ENCODE measurements around the gene PITHD1. TPM values are rescaled to one million over a fixed set of nuclear protein-coding genes. Genes with fewer than 3 reads are reported as not detected.

Gene PITHD1, protein sequence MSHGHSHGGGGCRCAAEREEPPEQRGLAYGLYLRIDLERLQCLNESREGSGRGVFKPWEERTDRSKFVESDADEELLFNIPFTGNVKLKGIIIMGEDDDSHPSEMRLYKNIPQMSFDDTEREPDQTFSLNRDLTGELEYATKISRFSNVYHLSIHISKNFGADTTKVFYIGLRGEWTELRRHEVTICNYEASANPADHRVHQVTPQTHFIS
- 96.6 and 127 TPM in 2 replicates for polyA plus RNA-seq

DNA sequence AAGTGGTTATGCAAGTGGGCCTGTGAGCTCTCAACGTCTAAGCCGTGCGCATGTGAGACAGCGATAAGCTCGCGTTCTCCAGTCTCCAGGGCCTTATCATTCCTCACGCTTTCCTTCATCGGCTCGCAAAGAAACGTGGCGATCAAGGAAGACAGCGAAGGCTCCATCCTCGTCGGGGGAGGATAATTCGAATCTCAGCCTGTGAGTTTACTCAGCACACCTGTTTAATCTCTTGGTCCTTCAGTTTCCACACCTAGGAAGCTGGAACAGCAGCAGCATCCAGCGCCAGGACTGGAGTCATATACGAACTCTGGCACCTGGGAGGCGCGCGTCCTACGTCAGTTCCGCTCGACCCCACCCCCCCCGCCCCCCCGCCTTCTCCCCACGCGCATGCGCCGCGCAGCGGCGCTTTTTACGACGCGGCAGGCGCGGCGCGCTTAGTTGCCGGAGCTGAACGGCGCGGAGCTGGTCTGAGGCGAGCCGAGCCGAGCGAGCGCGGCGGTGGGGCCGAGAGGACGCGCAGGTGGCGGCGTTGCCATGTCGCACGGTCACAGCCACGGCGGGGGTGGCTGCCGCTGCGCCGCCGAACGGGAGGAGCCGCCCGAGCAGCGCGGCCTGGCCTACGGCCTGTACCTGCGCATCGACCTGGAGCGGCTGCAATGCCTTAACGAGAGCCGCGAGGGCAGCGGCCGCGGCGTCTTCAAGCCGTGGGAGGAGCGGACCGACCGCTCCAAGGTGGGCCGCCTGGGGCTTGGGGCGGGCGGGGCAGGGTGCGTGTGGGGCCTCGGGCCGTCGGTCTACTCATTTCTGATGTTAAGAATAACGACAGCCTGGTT is at the start of gene PITHD1:
Gene PITHD1, plus strand, starts transcription at position 440 of the 836 bp plus-strand sequence. Its CDS starts 98 bp downstream, at position 538.

DNA sequence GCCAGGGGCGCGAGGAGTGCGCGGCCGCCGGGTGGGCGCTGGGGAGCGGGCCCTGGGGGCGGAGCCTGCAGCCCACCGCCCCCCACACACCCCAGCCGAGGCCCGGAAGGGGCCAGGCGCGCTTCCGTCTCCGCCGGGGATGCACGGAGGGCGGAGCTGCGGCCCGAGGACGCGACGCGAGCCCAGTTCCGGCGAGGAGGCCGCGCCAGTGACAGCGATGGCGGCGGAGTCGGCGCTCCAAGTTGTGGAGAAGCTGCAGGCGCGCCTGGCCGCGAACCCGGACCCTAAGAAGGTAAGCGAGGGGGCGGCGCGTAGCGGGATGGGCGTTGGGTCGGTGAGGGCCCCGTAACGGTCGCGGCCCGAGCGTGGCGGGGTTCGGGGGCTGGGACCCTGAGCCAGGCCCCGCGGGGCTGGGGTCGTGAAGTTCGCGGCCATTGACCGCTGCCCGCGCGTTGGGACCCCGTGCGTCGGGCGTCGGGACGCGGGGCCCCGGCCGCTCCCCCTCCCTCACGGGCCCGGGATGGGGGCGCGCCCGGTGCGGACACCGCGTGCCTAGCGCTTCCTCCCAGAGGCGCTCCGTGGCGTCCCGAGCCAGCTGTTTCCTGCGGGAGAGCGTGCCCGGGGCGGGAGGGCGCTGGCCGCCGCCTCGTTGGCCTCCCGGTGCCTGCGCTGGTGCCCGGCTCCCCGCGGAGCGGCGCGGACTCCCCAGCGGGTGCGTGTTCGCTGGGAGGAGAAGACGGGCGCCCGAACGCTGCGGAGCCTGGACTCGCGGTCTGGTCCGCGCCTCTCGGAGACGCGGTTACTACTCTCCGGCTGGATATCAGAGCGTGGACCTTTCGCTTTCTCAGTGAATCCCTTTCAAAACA is 34.7 kb upstream of the PITHD1 start, which contains the start of gene ELOA:
Gene ELOA, plus strand, starts transcription at position 185 of the 866 bp plus-strand sequence. Its CDS starts 33 bp downstream, at position 218.

DNA sequence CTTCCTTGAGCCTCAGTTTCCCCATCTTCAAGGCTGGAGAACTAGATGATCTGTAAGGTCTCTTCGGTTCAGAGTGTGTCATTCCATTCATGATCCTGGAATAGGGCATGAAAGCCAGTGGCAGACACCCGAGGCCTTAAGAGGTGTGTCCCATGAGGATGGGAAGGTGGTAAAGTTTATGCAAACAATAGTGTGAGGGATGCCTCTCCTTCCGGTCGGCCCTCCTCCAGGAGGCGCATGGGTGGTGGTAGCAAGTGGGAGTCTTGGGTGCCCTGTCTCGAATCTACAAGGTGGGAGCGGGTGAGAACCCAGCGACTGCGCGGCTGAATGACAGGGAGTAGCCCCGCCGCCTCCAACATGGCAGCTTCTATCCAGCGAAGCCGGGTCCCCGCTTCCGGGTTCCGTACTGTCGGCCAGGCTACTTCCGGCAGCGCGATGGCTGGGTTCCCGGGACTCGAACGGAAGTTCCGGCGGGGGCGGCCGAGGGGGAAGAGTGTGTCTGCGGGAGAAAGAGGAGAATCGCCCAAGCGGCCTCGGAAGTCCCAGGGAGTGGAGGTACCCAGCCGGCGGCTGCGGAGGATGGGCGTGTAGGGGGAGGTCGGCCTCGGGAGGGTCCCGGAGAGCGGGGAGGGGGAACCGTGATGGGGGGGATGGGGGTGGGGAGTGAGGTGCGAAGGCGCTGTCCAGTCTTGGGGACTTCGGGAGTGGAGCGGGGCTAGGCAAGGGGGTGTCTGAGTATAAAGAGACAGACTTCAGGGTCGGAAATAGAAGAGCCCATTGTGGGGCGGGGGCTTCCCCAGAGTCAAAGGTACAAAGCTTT is 12.7 kb downstream of the PITHD1 start, which contains the start of gene LYPLA2:
Gene LYPLA2, plus strand, starts transcription at position 450 of the 820 bp plus-strand sequence. CDS start 1,538 bp downstream, outside the sequence.

DNA sequence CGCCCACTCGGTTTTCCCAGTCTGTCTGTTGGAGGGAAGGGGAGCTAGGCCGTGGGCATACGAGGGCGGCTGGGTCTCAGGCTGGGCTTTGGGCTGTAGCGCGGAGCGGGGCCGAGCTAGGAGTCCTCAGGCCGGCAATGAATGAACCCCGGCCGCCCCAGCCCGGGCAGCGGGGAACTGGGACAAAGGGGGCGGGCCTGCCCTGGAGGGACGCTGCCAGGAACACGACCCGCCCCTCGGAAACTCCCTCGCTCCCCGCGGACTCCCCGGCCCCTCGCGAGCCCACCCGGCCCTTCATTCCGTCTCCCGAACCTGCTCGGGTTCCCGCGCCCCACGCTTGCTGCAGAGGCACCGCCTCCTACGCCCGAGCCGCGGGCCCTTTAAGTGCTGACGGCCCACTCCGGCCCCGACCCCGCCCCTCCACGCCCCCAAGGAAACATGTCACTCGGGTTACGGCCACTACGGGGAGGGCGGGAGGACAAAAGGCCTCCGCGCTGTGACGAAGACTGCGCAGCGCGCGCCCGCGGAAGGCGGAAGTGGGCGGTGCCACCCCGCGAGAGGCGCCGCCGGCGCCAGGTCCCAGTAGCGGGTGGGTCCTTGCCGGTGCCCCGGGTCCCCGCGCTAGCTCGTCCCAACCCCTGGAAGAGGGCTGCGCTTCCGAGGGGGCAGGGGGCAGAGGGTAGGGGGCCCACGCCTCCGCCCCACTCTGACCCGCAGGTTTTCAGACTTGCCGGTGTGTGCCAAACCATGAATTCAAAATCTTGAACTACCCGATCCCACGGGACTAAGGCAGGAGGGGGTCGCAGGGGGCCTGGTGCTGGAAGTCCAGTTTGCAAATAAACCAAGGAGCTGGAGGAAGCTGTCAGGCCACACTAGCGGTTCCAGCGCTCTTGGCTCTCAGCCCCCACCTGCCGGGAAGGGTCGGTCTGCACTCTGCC is 22.5 kb downstream of the PITHD1 start, which contains the start of gene GALE:
Gene GALE, minus strand, starts transcription at position 355 of the 938 bp plus-strand sequence. CDS start 1,747 bp downstream, outside the sequence.

DNA sequence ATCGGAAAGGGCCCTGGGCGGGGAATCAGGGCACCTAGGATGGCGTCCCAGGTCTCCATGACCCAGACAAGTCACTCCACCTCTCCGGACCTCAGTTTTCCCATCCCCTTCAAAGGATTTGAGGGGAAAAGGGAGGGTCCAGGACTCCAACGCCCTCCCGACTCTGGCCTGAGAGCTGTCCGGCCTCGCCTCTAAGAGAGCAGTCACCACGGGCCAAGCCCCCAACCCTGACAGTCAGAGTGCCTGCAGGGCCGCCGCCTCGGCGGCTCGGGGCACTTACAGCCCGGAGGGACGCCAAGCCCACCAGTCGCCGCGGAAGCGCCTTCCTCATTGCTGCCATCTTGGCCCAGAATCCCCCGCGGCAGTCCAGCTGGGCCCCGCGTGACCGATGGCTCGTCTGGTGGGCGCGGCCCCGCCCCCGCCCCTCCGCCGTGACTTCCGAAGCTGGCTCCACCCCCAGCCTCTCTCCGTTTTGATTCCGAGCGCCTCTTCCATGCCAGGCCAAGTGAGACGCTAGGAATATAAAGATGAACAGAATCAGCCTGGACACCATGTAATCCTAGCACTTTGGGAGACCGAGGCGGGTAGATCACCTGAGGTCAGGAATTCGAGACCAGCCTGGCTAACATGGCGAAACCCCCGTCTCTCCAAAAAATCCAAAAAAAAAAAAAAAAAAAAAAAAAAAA is 47.0 kb downstream of the PITHD1 start, which contains the start of gene HMGCL:
Gene HMGCL, minus strand, starts transcription at position 354 of the 686 bp plus-strand sequence. Its CDS starts 14 bp downstream, at position 340.

Other genes starting within 250 kb of the PITHD1 start
- not detected in 2 replicates for gene E2F2, start 247.2 kb upstream of the PITHD1 start, polyA plus RNA-seq
- gene ID3, start 218.9 kb upstream of the PITHD1 start, polyA plus RNA-seq: 1.3 TPM in 1 of 2 replicates, not detected in the other
- 466 and 532 TPM in 2 replicates for gene RPL11, start 86.6 kb upstream of the PITHD1 start, polyA plus RNA-seq
- 8.4 and 10.1 TPM in 2 replicates for gene ELOA, start 34.9 kb upstream of the PITHD1 start, polyA plus RNA-seq
- gene LYPLA2, start 12.7 kb downstream of the PITHD1 start, polyA plus RNA-seq: 2.5 and 3.6 TPM in 2 replicates
- 7.6 and 9.9 TPM in 2 replicates for gene GALE, start 22.3 kb downstream of the PITHD1 start, polyA plus RNA-seq
- 8.6 and 20.7 TPM in 2 replicates for gene HMGCL, start 47.0 kb downstream of the PITHD1 start, polyA plus RNA-seq
- gene FUCA1, start 89.9 kb downstream of the PITHD1 start, polyA plus RNA-seq: 23.3 and 23.5 TPM in 2 replicates
- gene CNR2, start 134.9 kb downstream of the PITHD1 start, polyA plus RNA-seq: not detected in 2 replicates
- 85.7 and 101 TPM in 2 replicates for gene PNRC2, start 181.4 kb downstream of the PITHD1 start, polyA plus RNA-seq
- 77.6 and 90.2 TPM in 2 replicates for gene SRSF10, start 201.9 kb downstream of the PITHD1 start, polyA plus RNA-seq